GF-D8 (cell line): ENCODE results near the gene STAU1.
"Not testable (repeated sequence)": the region's sequence is repeated elsewhere in the genome, so short reads cannot be mapped to it uniquely, and the experiment has no call there.

Experiments used
- DNase-seq: peaks from one replicate; lab custom pipeline; 2025; lab: John Stamatoyannopoulos, UW

STAU1 gene

DNA sequence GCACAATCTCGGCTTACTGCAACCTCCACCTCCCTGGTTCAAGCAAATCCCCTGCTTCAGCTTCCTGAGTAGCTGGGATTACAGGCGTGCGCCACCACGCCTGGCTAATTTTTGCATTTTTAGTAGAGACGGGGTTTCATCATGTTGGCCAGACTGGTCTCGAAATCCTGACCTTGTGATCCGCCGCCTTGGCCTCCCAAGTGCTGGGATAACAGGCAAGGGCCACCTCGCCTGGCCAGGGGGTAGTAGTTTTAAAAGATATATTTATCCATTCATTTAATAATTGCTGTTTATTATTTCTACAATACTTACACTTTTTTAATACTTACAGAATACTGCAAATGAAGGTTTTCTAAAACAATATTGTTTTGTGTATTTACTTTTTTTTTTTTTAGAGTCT lies 15.6 kb upstream of the STAU1 start:
- no peak for DNase-seq

DNA sequence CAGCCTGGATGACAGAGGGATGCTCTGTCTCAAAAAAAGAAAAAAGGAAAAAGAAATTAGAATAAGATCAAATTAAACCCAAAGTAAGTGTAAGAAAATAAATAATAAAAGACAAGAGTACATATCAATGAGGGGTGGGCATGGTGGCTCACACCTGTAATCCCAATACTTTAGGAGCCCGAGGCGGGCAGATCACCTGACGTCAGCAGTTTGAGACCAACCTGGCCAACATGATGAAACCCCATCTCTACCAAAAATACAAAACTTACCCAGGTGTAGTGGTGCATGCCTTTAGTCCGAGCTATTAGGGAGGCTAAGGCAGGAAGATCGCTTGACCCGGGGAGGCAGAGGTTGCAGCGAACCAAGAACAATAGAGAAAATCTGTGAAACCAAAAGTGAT lies 14.9 kb upstream of the STAU1 start:
- no peak for DNase-seq

DNA sequence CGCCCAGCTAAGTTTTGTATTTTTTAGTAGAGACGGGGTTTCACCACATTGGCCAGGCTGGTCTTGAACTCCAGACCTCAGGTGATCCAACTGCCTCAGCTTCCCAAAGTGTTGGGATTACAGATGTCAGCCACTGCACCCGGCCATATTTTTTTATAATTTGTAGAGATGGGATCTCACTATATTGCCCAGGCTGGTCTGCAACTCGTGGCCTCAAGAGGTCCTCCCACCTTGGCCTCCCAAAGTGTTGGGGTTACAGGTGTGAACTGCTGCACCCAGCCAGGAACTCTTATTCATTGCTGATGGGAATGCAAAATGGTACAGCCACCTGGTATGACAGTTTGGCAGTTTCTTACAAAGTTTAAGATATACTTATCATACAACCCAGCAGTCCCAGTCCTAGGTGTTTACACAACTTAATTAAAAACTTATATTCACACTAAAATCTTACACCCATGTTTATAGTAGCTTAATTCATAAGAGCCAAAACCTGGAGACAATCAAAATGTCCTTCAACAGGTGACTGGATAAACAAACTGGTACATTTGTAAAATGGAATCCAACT lies 11.7 kb upstream of the STAU1 start:
- DNase-seq: no peak

DNA sequence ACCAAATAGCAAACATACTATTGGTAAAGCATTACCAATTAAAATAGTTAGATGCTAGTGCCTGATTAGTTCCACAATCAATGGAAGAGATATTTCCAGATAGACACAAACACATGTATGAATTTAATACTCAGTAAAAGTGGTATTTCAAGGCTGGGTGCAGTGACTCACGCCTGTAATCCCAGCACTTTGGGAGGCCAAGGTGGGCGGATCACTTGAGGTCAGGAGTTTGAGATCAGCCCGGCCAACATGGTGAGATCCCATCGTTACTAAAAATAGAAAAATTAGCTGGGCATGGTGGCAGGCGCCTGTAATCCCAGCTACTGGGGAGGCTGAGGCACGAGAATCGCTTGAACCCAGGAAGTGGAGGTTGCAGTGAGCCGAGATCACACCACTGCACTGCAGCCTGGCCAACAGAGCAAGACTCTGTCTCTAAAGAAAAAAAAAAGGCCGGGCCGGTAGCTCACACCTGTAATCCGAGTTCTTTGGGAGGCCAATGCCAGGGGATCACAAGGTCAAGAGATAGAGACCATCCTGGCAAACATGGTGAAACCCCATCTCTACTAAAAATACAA lies 4.9 kb upstream of the STAU1 start:
- DNase-seq: not testable (repeated sequence)

DNA sequence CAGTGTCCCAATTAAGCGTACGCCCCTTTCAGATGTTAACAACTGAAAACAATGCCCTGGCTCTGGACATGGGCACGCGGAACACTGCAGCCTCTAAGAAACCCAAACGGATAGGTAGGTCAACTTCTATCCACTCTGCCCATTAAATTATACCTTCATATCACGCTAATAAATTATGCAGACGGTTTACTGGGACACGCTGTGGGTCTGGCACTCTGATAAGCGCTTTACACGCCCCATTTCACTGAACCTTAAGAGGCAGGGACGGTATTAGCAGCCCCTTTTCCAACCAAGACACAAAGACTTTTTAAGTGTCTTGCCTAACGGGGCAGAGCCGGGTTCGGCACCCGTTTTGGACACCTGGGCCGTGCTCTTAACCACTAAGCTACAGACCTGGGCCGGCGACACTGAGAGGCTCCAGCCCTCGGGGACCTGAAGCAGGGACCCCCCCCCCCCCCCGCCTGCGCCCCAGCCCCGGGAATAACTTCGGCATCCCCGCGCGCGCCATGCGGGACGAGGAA lies 744 bp downstream of the STAU1 start:
- DNase-seq: no peak

DNA sequence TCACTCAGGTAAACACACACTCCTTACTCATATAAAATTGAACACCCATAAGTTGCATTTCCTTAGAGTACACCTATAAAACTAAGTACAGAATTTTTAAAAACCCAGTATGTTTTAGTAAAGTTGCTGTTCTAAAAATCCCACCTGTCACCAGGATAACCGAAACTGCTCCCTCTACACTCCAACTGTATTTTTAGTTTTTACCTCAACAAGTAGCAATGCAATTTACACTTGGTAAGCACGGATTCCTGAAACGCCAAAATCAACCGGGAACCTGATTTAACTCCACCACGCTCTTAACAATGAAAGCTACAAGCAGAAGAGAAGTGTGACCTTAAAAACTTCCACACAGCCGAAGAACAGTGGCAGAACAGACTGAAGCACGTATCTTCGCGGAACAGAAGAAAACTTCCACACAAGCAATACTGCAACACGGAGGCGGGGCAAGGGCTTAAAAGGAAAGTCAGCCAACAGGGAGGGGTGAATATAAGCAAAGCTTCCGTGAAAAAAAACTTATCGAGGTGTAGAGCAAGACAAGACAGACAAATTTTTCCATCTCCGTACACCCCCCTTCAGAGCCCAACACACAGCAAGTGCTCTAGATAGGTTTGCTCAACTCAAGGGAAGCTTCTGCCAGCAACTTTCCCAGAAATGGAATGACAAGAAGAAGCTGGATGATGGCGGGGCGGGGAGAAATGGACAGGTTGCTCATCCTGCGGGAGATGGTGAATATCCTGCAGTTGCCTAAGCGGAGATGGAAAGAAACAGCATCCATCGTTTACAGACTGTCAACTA lies 1.4 kb downstream of the STAU1 start:
- DNase-seq: peak; percentile 52

DNA sequence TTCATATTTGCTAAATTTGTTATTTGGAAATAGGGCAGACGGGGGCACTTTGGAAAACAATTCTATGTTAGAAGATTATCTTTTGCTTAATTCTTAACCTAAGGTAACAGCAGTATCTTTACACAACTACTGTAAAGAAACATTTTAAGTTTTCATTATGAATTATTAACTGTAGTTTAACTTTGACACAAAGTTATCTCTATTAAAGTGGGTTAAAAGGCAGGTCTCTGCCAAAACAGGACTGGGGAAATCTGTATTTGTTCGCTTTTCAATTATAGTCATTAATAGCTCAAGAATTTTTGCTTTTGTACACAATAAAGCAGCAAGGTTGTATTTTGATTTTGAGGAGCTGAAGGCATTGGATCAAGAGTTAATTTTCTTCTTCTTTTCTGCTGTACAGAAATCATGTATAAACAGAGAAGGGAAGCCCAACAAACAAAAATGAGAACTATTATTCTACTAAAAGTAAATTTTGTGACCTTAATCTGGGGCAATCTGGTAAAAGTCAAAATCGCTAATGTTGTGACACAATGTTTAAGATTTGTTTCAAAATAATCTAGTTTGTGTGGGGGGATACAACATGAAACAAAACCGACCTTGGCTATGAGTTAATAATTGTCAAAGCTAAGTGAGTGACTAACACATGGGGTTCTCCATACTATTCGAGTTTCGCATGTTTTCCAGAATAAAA lies 2.9 kb downstream of the STAU1 start:
- no peak for DNase-seq

DNA sequence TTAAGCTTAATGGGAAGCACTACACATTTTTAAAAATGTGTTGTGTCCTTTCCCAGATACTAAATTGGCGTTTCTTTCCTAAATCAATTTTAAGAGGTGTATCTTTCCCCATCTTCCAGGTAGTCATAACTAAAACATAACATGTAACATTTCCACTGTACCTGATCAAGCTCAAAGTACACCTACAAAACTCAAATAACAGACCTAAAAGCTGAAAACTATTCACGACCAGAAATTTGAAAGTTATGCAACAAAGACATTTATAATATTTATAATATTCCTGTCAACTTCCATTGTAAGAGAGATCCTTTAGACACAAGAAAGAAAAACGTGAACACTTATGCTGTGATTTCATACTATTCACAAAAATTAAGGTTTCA lies 3.5 kb downstream of the STAU1 start:
- no peak for DNase-seq

DNA sequence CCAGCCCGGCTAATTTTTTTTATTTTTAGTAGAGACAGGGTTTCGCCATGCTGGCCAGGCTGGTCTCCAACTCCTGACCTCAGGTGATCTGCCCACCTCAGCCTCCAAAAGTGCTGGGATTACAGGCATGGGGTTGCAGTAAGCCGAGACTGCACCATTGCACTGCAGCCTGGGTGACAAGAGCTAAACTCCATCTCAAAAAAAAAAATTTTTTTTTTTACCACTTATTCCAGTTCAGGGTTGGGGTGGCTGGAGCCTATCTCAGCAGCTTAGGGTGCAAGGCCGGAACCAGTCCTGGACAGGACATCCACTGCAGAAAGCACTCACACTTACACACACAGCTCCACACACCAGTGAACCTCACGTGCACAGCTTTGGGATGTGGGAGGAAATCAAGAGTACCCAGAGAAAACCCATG lies 4.0 kb downstream of the STAU1 start:
- DNase-seq: not testable (repeated sequence)

DNA sequence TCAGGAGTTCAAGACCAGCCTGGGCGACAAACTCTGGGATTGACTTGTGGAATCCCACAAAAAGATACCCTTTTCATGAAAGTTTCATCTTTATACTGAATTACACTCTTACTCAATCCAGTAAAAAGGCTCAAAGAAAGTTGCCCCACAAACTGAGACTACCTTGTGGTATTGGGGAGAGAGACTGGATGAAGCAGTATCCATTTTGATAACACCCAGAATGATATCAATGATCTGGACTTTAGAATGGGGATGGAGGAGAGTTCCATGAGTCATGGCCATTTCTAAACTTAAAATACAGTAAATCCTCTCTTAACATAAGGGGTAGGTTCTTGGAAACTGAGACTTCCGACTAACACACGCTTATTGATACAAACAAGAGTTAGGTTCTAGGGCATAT lies 4.7 kb downstream of the STAU1 start:
- DNase-seq: no peak

DNA sequence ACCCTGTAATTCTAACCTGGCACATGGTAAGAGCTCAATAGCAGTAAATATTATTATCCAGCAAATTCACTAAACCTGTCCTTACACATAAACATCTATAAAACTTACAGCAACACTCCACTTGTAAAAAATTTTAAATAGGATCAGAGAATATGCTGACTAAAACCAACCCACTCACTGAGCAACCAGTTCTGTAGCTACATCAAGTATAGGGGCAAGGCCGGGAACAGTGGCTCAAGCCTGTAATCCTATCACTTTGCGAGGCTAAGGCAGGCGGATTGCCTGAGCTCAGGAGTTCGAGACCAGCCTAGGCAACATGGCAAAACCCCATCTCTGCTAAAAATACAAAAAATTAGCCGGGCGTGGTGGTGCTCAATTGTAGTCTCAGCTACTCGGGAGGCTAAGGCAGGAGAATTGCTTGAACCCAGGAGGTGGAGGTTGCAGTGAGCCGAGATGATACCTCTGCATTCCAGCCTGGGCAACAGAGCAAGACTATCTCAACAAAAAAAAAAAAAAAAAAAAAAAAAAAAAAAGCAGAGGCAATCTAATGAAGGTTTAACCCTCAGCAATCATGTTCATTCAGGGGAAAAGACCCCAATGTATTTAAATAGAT lies 6.8 kb downstream of the STAU1 start:
- DNase-seq: no peak

DNA sequence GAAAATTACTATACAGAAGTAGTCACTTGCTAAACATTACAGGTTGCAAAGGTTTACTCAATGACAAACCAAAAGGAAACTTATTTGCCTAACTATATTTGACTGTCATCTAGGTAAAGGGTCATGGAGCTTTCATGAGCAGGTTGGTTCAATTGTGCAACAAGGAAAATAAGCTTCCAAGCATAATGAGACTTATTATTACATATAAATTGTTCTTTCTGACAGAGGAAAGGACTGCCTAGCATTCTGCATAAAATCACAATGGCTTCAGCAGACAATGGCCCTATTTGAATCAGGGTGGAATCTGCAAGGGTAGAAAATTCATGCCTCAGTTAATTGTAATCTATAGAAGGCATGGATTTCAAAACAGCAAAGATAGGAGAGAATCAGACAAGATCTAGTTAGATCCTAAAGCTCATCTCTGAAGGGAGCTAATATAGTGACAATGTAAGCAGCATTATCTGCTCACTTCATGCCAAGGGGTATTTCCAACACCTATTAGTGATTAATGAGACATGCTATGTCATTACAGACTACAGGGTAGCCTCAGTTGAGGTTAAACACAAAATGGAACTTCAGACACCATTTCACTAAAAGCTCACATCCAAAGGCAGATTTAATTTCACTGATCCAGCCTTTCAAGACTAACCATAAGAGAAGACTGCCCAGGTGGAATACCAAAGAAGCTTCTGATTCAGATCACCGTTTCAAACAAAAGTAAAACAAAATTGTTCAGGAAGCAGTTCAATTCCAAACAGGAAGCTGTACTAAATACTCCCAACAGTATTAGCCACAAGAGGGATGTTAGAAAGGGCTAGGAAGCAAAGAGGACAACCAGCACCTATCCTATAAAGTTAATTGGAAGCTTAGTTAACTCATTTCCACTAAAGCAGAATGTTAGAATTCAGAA lies 8.5 kb downstream of the STAU1 start:
- DNase-seq: no peak

DNA sequence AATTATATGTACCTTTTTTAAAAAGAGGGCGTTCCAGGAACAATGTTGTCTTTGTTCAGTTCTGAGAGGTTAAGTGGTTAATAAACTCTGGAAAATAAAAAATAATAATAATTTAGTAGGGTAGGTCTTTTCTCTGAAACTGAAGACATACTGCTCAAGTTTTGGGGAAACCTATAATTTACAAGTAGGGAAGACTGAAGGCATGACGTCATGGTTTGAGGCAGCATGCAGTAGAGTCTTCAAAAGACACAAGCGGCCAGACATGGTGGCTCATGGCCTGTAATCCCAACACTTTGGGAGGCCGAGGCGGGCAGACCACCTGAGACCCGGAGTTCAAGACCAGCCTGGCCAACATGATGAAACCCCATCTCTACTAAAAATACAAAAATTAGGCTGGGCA lies 14.0 kb downstream of the STAU1 start:
- DNase-seq: no peak

DNA sequence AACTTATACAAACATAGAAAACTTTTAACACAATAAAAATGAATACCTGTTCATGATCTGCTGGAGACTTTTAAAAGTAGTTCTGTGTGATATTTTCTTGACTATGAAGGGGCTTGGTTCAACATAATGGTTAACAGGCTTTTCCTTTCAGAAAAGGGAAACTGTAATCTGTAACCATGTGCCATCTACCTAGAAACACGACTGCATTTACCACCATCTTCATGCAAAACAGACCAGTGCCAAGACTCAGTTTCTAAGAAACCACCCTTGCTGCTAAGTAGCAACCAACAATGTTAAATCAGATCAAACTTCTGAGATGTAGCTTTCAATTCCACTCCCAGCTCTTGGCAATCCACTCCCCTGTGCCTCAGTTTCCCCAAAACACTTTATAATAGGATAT lies 15.7 kb downstream of the STAU1 start:
- no peak for DNase-seq

DNA sequence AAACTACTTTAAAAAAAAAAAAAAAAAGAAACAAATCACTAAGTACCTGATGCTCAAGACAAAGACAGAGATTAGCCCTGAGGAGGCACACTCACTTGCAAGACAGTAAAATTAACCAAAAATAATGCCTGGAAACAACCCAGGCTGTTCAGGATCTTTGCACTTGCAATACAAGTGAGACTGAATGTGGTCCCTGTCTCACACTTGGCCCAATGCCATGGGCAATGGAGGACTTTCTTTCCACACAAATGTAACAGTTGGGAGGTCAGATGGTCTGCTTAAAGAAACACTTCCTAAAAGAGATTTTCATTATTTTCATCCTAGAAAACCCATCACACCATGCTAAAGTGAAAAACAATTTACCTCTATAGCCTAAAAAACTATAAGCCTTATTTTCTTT lies 16.2 kb downstream of the STAU1 start:
- DNase-seq: no peak

DNA sequence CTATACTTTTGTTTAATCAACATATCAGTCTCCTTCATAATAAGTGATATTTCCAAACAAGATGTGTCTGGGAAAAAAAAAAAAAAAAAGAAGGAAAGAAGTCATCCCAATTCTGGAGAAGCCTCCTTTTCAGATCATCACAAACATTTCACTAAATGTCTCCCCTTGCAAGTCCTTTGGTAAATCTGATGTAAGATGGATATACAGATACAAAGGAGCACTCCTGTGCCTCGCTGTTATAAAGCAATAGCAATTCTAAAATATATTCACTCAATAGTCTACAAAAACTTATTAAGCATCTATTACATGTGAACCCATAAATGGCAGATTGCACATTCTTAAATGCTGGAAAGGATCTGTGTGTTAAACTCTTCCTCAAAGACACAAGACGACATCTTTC lies 17.4 kb downstream of the STAU1 start:
- no peak for DNase-seq

DNA sequence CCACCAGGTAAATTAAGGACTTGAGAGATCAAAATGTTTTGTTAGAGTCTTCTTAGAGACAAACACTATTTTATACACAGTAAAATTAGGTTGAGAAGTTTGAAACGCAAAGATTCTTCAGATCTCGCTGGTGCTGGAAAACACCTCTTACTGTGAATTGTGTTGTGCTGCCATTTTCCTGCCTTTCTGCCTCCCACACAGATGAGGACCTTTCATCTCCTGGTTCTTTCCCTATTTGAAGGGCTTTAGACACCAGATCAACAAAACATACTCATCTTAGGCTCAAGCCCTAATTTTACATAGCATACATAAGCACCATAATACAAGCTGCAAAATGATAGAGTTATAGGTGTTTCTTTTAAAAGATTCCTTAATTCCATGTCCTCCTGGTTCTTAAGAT lies 18.6 kb downstream of the STAU1 start:
- DNase-seq: no peak

DNA sequence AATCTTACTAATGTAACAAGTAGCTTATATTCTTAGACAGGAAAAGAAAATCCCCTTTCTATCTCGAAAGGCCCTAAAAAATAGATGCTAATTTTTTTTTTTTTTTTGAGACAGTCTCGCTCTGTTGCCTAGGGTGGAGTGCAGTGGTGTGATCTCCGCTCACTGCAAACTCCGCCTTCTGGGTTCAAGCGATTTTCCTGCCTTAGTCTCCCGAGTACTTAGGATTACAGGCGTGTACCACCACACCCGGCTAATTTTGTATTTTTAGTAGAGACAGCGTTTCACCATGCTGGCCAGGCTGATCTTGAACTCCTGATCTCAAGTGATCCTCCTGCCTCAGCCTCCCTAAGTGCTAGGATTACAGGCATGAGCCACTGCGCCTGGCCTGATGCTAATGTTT lies 19.3 kb downstream of the STAU1 start:
- DNase-seq: not testable (repeated sequence)

DNA sequence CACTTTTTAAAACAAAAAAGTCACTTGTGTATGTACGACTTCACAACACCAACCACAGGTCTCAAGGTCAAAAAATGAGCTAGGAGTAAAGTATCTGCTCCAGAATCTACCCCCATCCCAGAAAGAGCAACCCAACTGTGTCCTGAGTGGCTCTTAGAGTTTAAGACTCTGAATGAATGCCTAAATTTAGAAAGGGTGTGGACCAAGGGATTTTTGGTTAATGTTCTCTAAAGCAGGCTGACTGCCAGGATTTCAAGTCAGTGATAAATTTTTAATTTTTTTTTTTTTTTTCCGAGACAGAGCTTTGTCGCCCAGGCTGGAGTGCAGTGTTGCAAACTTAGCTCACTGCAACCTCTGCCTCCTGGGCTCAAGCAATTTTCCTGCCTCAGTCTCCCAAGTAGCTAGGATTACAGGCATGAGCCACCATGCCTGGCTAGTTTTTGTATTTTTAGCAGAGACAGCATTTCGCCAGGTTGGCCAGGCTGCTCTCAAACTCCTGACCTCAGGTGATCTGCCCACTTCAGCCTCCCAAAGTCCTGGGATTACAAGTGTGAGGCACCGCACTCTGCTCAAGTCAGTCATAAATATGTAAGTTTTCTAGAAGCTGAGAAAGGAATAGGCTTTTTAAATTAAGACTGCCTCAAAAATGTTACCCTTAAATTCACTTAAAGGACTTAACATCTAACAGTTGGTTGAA lies 20.2 kb downstream of the STAU1 start:
- no peak for DNase-seq

DNA sequence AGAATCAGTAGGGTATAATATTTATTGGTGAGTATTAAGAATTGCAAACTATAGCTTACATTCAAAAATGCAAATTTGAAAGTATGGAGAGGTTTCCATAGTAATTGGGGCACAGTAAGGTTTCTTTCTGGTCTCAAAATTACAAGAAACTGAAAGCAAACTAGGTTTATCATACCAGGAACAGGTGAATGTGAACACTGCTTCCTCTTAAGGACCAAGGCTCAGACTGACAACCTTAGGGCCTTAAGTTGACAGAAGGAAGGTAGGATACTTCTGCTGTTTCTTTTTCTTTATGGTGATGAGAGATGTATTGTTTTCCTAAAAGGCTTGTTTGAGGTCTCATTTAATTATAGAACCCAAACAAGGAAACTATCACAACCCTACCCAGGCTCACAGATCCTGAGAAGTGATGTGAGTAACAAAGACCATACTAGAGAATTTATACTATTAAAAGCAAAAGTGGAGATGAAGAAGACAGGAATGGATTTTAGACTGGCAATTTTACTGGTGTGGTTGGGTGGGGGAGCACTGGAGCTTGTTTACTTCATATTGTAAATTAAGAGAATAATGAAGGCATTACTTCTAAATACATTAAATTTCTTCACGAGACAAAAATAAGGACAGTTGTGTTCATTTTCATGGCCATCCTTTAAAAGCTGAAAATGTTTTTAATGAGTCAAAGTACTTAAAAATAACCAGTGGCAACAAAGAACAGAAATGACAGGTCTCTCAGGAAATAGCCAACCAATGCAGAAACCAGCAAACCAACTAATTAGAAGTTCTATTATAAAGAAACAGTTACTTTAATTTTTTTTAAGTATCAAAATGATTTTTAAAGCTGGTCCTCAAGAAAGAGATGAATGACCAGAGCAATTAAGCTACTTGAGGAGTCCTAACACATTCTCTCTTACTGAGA lies 21.3 kb downstream of the STAU1 start:
- no peak for DNase-seq
